Lower leg skin (tissue), 4 donors: Measurements from ENCODE around the gene SNTG2. TPM values are rescaled to one million over a fixed set of nuclear protein-coding genes. Genes with fewer than 3 reads are reported as not detected.
"Not testable (repeated sequence)": the region's sequence is repeated elsewhere in the genome, so short reads cannot be mapped to it uniquely, and the experiment has no call there.

Source experiments
- DNase-seq, 2 donors: peaks; one replicate each; pipeline ENCODE4 v3.0.0-alpha.2; 2019; ENCODE audit warnings: low spot score in 2 of 2
- H3K4me3 ChIP-seq: fragments of 200-600 bp; sonication (generic); 2 replicates; pipeline ENCODE4 v1.5.1; 2017; ENCODE audit warnings: mild to moderate bottlenecking, low read depth; ENCODE audit not compliant: poor library complexity, severe bottlenecking
- CTCF ChIP-seq, 3 donors: fragments of 450-650 bp; IDR thresholded peaks; one replicate each; pipeline ENCODE4 v1.5.1; 2016; ENCODE audit warnings: antibody characterized with exemption in 3 of 3, mild to moderate bottlenecking in 3 of 3, moderate library complexity in 2 of 3
- POLR2A ChIP-seq, 2 donors: fragments of 450-650 bp; IDR thresholded peaks; one replicate each; pipeline ENCODE4 v1.6.1; 2016 to 2017; ENCODE audit warnings: antibody characterized with exemption in 2 of 2, mild to moderate bottlenecking in 1 of 2, moderate library complexity in 1 of 2
- WGBS, 2 donors: methylation state at CpG; one replicate each; pipeline ENCODE4 v1.1.5; 2018; 5-methylcytosine and 5-hydroxymethylcytosine counted together
- intact Hi-C: fragments of 100-400 bp; cut with DNase I; formaldehyde crosslinking; loops from one replicate; pipeline ENCODE4 v1.15.0; 2023; ENCODE audit warnings: low total_unique reads
- total RNA-seq, 4 donors: library from RNA; depleted of rRNA; stranded (reverse); fragments of >200 nt; gene quantifications; one replicate each; pipeline ENCODE4 v1.1.0, GENCODE V29; 2016

Gene SNTG2
- total RNA-seq, 4 donors from 2014 or later, result 1.4 to 15.3 (median 6.3) TPM

DNA sequence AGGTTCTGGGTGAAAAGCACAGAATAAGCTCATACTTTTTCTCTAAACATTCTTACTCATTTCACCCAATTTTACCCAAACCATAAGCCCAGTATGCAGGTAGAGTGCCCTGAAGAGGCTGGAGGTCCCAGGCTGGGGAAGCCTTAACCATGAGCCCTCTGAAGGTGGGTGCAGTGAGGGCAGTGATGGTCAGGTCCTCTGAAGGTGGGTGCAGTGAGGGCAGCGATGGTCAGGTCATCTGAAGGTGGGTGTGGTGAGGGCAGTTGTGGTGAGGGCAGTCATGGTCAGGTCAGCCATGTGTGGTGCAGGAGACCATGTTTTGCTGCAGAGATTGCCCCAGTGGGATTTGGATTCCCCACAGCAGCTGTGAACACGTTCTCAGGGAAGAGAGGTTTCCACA is 148.8 kb downstream of the SNTG2 start:
- DNase-seq, result no peak
- intact Hi-C loops, result no loop called here
- no peak for TF ChIP-seq POLR2A (IDR thresholded peaks at IDR 0.05)
- TF ChIP-seq CTCF (IDR thresholded peaks at IDR 0.05), result no peak
- 79 to 85% methylated on average over 2 of the region's 2 CpGs for WGBS, 2 donors
- no peak overlapping the region for H3K4me3 ChIP-seq

GRCh38 chr2:1101011-1101782 is 150.5 kb downstream of the SNTG2 start:
- no peak for TF ChIP-seq POLR2A (IDR thresholded peaks at IDR 0.05)
- TF ChIP-seq CTCF (IDR thresholded peaks at IDR 0.05), result no peak
- no peak overlapping the region for H3K4me3 ChIP-seq
- DNase-seq, result no peak
- 81 to 85% methylated on average over 10 of the region's 10 CpGs for WGBS, 2 donors
- intact Hi-C loops, result no loop called here

DNA sequence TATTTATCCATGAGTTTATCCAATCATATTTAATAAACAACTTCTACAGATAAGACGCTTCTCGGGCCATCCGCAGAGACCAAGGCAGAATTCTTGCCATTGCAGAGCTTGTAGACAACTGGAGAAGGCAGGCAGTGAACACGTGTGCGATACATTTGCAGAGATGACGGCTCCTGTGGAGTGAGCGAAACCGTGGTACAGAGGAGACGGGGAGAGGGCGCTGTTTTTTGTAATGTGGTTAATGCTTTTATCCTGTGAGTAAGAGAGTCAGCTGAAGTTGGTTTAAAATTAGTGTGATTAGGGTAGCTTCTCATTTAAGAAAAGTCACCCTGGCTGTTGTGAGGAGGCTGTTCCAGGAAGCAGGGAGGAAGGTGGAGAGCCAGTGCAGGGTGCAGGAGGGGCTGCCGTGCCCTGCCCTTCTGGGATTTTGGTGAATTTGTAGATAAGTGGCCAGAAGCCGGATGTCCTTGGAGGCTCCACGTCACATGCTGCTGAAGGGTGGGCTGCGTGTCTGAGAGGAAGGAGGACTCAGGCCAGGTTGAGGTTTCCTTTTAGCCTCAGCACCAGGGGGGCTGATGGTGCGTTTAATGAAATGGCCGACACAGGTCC is 151.4 kb downstream of the SNTG2 start:
- TF ChIP-seq POLR2A (IDR thresholded peaks at IDR 0.05) (no peak), CTCF (IDR thresholded peaks at IDR 0.05) (no peak)
- intact Hi-C loops, result no loop called here
- no peak overlapping the region for H3K4me3 ChIP-seq
- WGBS, 2 donors, result 80 to 82% methylated on average over 16 of the region's 16 CpGs
- DNase-seq, result no peak

DNA sequence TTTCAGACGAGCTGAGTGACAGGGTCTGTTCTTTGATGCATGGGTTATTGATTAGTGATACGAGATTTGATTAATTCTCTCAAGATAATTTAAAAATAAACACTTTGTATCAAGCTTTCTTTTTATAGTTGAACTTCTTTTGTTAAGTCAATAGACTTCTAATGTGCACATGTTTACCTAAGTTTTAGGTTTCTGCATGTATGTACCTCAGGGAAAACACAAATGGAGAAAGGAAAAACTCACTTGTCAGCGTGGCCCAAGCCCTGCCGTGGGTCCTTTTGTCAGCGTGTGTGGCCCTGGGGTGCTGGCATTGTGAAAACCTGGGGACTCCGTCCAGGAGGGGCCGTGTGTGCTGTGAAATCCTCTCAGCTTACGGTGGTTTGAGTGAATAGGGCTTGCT is 153.7 kb downstream of the SNTG2 start:
- H3K4me3 ChIP-seq, result no peak overlapping the region
- intact Hi-C loops, result no loop called here
- no peak for TF ChIP-seq CTCF (IDR thresholded peaks at IDR 0.05)
- no peak for TF ChIP-seq POLR2A (IDR thresholded peaks at IDR 0.05)
- 80 to 84% methylated on average over 8 of the region's 8 CpGs for WGBS, 2 donors
- no peak for DNase-seq

DNA sequence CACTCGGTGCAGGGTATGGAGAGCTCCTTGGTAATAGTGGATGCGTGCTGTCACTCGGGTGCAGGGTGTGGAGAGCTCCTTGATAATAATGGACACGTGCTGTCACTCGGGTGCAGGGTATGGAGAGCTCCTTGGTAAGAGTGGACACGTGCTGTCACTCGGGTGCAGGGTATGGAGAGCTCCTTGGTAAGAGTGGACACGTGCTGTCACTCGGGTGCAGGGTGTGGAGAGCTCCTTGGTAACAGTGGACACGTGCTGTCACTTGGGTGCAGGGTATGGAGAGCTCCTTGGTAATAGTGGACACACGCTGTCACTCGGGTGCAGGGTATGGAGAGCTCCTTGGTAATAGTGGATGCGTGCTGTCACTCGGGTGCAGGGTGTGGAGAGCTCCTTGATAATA is 155.7 kb downstream of the SNTG2 start:
- 89 to 91% methylated on average over 14 of the region's 14 CpGs for WGBS, 2 donors
- H3K4me3 ChIP-seq, intact Hi-C loops, DNase-seq: not testable (repeated sequence)

DNA sequence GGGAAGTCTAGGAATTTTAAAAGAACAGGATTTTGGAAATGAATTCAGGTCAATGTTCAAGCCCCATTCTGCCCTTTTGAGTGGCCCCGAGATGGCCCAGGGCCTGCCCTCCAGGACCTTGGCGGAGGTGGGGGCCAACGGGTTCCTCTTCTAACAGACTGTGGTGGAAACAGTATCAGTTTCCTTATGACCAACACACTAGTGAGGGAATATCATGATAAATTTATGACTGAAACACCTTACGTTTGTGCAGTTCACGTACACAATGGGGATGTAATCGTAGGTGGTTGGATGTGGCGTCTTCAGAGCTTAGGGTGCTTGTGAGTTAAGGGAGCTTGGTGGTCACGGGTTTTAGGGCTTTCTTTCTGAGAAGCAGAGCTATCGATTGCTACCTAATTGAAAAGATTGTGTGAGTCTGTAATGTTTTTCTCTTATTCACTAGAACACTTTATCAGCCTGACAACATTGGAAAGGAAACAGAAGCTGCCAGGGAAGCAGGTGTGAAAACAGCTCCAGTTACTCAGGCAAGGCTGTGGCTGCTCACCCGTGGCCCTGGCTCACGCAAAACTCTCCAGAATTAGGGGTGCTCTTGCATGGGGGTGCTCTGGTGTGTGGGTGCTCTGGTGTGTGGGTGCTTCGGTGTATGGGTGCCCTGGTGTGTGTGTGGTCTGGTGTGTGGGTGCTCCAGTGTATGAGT is 165.3 kb downstream of the SNTG2 start:
- DNase-seq, result no peak
- intact Hi-C loops, result no loop called here
- 81 to 84% methylated on average over 12 of the region's 12 CpGs for WGBS, 2 donors
- TF ChIP-seq POLR2A (IDR thresholded peaks at IDR 0.05), result no peak
- no peak for TF ChIP-seq CTCF (IDR thresholded peaks at IDR 0.05)
- no peak overlapping the region for H3K4me3 ChIP-seq
